Activated CD4-positive, CD25-positive, alpha-beta regulatory T cell treated with anti-CD3 and anti-CD28 coated beads, Interleukin-2, amount 50 U/mL, for 16 hours (primary cell): Measurements from ENCODE around the gene SPG21.

Experiments
- DNase-seq: peaks from one replicate; pipeline ENCODE4 v3.0.0-alpha.2; 2020; ENCODE audit warnings: low read depth, low spot score

SPG21 gene

DNA sequence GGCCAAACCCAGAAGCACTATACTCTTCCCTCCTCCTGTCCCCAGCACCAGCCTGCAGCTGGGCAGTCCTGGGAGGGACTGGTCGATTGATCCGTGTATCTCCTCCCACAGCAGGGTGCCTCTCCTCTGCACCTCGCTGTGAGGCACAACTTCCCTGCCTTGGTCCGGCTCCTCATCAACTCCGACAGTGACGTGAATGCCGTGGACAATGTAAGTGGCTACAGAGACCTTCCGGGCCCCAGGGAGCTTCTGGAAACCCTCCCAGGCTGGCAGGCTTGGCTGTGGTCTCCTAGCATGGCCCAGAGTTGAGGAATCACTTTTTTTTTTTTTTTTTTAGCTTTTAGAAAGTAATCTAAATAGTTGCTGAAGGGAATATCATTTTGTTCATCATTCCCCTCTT, 47.4 kb downstream of the SPG21 start:
- DNase-seq: no peak

DNA sequence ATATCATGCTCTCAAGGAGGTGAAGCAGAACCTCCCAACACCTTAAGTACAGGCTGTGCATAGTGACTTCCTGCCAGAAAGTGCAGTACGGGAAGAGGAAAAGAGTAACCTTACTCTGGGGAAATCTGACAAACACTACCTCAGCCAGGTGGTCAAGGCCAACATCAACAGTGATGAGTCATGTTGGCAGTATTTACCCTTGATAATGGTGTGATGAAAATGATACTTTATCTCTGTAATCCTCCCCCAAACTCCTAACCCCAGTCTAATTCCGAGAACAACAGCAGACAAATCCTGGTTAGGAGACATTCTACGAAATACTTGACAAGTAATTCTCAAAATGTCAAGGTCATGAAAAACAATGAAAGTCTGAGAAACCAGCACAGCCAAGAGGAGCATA, 51.5 kb downstream of the SPG21 start:
- no peak for DNase-seq

DNA sequence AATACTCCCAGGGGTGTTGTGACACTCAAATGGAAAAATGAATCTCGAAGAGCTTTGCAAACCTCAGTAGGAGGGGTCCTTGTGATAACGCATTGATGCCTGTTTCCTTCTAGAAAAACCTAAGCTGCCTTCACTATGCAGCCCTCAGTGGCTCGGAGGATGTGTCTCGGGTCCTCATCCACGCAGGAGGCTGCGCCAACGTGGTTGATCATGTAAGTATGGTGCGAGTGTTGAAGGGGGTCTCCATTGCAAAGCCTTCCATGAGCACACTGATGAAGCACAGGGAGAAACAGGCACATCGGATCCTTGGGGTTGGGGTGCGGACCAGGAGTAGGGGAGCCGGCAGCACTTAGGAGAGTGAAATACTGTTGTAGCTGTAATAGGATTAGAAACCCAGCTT, 55.7 kb downstream of the SPG21 start:
- DNase-seq: no peak

DNA sequence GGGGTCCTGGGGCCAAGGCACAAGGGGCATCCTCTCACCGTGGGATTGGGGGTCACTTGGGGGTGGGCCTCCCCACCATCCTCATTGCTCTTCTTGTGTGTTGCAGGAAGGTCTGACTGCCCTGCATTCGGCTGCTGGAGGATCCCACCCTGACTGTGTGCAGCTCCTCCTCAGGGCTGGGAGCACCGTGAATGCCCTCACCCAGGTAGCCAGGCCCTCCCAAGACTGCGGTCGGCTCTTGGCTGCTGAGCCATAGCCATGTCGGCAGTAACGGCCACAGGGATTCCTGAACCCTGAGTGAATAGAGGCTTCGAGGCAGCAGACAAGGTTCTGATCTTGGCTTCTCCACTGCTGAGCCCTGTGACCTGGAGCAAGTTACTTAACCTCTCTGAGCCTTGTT, 58.3 kb downstream of the SPG21 start:
- no peak for DNase-seq

DNA sequence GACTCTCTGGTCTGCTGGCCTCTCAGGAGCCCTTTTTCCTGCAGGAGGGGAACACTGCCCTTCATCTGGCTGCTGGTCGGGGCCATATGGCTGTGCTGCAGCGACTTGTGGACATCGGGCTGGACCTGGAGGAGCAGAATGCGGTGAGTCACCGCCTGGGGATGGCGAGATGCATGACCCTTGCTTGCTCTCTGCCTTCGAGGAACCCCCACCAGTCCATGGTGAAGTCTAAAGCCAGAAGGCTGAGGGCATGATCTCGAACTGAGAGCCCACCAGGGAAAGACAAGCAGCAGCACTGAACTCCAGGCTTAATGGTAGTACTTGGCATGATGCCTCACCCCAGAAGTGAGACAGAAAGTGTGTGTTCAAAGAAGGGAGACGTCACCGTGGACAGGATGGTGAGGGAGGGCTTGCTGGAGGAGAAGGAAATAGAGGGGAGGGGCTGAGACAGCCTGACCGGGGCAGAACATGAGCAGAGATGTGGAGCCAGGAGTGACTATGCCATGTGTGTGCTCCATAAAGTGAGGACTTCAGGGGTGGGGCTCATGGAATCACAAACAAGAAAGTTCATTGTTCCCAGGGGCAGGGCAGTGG, 58.8 kb downstream of the SPG21 start:
- DNase-seq: no peak

DNA sequence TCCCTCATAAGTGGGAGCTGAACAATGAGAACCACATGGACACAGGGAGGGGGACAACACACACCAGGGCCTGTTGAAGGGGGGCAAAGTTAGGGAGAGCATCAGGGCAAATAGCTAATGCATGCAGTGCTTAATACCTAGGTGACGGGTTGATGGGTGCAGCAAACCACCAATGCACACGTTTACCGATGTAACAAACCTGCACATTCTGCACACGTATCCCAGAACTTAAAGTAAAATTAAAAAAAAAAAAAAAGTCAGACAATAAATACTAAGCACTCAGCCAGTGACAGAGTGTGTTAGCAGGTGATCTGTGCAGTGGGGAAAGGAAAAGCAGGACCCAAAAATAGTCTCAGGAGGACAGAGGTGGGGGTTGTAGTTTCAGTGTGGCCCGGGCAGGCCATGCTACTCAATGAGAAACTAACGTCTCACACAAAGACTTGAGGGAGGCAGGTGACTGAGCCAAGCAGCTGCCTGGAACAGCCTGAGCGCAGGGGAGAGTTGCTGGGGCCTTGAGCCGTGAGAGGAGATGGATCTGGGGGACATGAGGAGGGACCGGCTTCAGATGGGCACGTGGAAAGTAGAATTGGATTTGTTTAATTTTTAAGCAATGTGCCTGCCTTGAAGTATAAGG, 59.6 kb downstream of the SPG21 start:
- DNase-seq: no peak

DNA sequence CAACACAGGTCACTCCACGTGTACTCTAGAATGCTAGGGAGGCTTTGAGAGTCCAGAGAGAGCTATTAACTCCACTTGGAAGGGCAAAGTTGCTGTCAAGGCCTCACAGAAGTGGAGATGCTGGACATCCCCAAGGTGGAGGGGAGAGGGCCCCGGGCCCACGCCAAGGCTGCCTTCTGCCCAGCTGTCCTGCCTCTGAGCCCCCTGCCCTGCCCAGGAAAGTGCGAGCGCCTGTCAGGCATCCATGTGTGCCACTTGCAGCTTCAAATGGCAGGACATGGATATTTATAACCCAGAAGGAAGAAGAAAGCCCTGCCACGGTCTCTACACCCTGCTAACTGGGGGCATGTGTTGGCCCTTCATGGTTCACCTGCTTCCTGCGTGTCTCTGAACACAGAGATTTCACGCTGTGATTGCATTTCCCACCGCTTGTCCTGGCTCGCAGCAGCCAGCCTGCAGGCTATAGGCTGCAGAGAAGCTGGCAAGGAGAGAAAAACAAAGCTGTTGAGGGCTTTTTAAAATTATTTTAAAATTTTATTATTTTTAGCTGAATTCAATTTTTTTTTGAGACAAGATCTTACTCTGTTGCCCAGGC, 61.0 kb downstream of the SPG21 start:
- DNase-seq: no peak

DNA sequence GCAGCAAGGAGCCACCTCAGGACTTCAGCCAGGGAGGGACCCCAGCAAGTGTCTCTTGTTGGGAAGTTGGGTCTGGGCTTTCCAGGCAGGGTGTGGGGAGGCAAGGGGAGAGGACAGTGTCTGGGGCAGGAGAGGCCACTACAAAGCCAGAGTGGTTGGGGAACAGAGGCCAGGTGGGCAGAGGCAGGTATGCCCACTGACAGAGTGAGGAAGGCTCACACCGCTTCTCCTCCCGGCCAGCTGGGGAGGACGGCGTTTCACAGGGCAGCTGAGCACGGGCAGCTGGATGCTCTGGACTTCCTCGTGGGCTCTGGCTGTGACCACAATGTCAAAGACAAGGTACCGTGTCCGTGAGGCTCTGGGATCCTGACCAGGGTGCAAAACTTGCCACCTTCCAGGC, 63.1 kb downstream of the SPG21 start:
- DNase-seq: no peak

DNA sequence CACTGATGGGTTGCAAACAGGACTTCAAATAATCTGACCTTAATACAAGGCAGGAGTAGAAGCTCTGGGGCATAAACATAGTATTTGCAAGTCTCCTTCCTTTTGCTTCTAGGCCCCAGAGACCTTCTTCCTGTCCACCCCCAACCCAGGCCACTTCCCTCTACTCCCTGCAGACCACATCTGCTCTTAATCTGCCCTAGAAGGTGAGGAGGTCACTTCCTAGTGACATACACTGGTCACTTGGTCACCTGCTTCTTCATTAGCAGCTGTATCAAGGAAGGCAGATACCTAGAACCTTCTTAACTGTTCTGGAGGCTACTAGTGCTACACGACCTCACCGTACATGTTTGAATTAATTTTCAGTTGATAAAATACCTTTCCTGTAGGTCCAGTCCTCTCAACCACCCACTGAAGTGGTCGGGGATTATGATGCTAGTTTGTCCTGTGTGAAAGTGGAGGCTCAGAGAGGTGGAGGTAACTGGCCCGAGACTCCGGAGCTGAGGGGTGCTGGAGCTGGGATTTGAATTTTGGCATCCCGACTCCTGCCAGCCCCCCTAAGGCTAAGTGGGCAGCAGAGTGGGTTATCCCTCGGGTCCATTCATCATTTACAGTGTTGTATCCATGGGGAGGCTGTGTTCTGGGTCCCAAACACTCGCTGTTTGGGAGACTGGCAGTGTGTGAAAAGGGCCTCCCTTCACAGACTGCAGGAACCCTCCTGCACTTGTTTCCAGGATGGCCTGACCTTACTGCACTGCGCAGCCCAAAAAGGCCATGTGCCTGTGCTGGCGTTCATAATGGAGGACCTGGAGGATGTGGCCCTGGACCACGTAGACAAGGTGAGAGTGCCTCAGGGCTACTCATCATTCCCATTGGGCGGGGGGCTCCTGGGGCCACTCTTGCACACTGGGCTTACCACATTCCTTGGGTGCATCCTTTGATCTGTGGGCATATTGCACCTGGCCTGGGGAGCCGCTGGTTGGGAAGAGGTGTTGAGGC, 64.1 kb downstream of the SPG21 start:
- no peak for DNase-seq

DNA sequence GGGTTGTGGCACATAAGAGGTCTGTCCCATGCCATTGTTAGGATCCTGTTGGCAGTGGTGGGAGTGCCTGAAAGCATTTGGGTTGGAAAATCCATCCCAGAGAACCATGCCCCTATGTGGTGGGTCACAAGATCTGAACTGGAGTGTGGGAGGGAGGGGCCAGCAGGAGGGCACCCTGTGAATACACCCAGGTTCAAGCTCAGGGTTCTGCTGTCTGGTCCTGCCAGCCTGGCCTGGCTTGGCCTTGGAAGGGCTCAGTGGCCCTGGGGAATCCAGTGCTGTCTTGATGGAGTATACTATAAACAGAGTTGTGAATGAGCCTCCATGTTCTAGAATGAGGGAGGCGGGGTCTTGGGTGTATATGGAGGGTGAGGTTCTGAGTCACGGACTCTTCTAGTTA, 66.2 kb downstream of the SPG21 start:
- no peak for DNase-seq

DNA sequence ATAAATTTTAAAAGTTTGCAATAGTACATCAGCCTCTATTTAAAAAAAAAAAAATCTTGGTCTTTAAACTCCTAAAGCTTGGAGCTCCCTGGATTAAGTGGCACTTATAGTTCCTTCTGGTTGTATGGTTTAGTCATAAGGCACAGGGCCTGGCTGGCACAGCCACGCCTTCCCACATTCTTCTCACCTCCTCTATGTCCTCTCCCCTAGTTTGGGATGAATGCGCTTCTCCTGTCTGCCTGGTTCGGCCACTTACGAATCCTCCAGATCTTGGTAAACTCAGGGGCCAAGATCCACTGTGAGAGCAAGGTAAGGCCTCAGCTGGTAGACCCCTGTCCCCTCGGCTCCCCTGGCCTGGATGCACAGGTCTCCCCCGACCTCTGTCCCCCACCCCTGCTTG, 68.0 kb downstream of the SPG21 start:
- DNase-seq: no peak

DNA sequence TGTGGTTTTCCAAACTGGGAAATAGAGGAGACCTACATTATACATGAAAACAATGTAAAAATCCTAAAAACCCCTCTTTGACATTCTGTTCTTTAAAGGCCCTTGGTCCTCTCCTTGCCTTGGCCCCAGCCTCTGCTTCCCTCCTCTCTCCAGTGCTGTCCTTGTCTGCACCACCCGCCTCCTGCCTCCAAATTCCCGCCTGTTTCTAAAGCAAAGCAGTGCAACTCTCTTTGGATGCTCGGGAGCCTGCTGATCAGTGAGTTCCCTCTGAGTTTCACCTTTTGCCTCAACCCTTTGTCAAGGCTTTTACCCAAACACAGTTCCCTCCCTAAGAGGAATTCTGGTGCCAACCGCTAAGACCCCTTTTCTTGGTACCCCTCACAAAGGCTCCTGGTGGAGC, 70.0 kb downstream of the SPG21 start:
- DNase-seq: no peak

DNA sequence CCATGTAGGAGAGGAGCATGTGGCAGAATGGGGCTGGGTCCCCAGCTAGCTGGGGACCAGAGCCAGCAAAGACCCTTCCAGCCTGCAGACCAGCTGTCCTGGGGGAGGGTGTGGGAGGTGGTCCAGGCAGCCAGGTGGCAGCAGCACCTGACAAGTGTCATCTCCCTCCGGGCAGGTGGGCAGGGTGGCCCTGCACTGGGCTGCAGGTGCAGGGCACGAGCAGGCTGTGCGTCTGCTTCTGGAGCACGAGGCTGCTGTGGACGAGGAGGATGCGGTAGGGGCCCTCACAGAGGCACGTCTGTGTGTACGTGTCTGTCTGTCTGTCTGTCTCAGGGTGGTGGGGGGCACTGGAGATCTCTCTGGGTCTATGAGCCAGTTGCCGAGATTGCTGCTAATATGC, 72.5 kb downstream of the SPG21 start:
- no peak for DNase-seq

DNA sequence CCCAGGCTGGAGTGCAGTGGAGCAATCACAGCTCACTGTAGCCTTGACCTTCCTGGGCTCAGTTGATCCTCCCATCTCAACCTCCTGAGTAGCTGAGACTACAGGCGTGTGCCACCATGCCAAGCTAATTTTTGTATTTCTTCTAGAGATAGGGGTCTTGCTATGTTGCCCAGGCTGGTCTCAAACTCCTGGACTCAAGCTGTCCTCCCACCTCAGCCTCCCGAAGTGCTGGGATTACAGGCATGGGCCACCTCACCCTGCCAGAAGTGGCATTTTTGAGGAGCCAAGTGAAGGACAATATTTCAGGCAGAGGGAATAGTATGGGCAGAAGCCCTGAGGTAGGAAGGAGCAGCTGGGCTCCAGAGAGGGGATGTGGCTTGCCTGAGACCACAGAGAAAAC, 73.3 kb downstream of the SPG21 start:
- no peak for DNase-seq

DNA sequence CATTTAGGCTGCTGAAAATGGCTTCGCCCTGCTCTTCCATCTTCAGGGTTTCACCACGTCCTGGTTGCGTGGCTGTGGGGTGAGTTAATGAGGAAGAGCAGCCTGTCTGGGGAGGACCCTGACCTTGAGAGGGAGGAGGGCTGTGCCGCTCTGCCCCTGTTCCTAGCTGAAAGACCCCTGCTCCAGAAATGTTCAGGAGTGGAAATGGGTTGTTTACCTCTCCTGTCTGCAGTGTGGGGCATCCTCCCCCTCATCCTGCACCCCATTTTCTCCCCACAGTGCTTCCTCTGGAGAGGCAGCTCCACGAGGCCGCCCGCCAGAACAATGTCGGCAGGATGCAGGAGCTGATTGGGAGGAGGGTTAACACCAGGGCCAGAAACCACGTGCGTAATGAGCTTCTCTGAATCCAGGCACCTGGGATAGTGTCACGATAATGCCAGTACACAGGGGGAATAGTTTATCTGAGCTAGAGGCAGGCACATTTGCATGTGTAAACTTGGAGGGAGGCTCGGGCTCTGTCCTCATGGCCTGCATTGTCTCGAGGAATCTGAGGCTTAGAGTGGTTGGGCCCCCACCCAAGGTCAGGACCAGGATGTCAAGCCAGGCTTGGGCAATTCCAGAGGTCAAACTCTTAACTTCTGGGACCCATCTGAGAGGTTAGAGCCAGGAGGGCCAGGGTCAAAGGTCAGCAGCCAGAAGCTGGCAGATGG, 74.0 kb downstream of the SPG21 start:
- no peak for DNase-seq
